GM15510 (cell line): Measurements from ENCODE around the gene ADAM33.

Source experiments
- POLR2A ChIP-seq: IDR thresholded peaks from 3 replicates; pipeline ENCODE4 v1.6.1; 2011; ENCODE audit warnings: borderline replicate concordance; ENCODE audit not compliant: insufficient read length; ENCODE audit errors: extremely low read depth

ADAM33 gene

DNA sequence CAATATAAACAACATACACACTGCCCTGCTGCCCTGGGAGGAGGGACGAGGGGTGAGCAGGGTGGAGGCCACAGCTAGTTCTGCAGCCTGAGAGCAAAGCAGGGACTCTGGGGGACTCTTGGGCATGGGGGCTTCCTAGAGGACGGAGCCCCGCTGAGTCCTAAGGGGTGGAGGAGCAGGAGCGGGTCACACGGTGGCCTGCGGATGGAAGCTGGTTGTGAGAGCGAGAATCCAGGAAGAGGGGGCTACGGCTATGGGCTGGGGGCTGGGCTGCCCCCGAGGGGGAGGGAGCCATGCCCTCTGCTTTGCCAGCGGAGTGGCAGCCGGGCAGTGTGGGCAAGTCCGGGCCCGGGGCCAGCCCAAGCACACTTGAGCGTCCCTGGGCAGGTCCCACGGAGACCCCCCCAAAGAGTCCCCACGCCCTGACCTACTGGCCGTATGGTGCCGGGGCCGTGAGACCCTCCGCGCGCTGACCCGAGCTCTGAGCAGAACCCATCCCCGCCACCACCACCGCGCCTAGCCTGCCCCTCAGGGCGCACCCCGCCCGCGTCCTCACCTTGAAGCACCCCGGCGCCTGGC lies 369 bp downstream of the ADAM33 start:
- no peak for TF ChIP-seq POLR2A

DNA sequence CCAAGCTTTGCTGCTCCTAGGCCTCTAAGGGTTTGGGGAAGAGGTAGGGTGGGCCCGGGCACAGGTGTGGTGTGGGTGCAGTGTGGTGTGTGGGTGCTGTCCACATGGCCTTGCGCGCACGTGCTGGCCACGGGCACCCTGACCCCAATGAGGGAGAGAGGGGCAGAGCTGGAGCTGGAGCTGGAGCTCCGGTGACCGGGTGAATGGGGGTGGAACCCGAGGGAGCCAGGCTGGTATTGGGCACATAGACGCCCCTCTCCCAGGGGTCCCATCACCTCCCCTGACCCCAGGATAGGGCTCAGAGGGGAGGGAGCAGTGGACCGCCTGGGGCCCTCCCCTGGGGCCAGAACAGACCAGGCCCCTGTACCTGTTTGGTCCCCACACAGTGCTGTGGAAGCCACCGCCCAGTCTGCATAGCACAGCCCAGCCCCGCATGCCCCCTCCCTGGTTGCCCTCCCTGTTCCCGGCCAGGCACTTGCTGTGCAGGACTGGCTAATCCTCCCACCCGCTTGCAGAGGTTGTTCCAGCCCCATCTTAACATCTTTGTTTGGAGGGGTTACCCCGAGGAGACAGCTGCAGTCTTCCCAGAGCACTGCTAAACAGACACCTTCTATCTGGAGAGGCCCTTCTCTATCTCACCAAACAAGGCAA lies 984 bp downstream of the ADAM33 start:
- TF ChIP-seq POLR2A, result no peak

DNA sequence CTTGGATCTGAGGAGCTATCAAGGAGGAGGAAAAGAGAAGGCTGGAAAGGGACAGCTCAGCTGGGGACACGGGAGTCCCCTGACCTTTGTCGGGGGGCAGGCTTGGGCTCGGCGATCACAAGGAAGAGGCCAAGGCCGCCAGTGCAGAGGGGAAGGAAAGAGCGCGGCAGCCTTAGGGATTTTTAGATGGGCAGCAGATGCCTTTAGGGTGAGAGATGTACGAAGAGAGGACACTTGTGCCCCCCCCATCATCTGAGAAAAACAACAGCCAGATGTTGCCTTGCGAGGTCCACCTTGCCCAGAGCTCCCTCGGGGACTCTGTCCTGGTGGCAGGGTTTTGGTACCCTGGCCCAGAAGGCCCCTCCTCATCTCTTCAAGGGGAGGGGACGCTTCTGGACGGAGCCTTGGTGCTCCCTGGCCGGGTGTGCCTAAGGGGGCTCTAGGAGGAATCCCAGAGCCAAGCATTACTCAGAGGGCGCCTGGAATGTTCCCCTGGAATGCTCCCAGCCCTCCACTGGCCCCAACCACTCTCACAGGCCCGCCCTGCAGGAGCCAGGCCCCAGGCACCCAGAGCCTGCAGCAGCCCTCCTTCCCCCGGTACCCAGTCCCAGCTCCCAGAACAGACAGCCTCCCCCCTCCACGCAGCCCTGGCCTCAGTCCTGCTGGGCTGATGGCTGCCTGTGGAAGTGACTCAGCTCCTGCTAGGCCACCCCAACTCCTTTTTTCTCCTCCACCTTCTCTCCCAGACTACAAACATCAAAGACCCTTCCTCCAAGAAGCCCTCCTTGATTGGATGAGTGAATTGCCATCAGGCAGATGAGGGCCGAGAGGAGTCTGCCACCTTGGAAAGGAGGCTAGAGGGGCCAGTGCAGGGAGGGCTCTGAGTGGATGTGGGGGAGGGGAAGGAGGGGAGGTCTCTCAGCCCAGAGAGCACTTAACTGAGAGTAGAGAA lies 1.8 kb downstream of the ADAM33 start:
- TF ChIP-seq POLR2A, result no peak

DNA sequence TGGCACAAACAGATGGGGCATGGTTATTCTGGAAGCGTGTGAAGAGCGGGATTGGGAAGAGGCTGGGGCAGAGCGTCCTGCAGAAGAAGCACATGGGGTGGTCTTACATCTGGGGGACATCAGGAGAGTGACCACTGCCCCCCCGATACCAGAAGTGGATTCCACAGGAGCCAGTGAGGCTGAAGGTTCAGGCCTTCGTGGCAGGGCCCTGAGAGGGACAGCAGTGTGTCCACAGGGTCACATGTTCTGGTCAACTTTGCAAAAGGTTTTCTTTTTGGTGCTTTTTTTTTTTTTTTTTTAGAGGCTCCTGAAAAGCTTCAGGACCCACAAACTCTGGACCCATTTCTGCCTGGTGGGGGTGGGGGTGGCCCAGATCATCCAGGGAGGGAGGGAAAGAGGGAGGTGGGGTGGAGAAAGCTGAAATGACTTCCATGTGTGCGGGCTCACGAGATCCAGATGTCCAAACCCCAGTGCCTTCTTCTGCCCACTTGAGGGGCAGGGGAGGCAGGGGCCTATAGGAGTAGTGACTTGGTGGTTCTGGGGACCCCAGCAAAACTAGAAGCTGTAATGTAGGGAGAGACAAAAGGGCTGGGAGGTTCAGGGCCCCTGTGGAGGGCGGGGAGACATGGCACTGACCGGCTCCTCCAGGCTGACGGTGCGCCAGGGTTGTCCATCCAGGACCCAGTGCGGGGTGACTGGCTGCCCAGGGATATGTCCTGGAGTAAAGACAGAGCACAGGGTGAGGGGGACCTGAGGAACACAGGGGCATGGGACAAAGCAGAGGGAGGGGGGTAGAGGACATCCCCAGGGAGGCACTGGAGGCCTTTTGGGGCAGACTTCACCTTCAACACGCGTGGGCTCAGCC lies 2.7 kb downstream of the ADAM33 start:
- TF ChIP-seq POLR2A, result no peak

GRCh38 chr20:3678198-3678597 lies 3.6 kb downstream of the ADAM33 start:
- no peak for TF ChIP-seq POLR2A

GRCh38 chr20:3677733-3678132 lies 4.1 kb downstream of the ADAM33 start:
- TF ChIP-seq POLR2A, result no peak

GRCh38 chr20:3674995-3675900 lies 6.6 kb downstream of the ADAM33 start:
- no peak for TF ChIP-seq POLR2A

GRCh38 chr20:3674447-3674846 lies 7.4 kb downstream of the ADAM33 start:
- TF ChIP-seq POLR2A, result no peak

GRCh38 chr20:3673221-3674070 lies 8.4 kb downstream of the ADAM33 start:
- no peak for TF ChIP-seq POLR2A

DNA sequence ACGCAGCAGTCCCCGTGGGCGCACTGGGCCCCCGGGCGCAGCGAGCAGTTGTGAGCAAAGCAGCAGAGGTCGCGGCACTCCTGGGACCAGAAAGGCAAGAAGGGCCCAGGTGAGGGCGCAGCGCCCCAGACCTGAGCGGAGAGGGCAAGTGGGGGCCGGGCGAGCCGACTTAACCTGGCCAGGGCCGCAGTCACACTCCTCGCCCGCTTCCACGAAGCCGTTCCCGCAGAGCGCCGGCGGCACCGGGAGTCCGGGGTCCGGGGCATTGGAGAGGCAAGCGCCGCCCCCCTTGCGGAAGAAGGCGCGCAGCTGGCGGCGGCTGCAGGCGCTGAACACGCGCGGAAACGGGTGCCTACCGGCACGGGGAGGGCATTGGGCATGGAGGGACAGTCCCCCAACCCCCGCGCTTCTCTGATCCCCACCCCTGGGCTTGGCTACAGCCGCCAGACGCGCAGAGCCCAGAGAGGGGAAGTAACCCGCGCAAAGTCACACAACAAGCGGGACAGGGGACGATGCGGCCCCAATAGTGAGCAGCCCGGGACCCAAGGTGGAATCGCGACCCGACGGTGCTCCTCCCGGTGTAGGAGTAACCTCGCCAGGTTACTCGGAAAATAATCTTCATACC lies 9.2 kb downstream of the ADAM33 start:
- no peak for TF ChIP-seq POLR2A

DNA sequence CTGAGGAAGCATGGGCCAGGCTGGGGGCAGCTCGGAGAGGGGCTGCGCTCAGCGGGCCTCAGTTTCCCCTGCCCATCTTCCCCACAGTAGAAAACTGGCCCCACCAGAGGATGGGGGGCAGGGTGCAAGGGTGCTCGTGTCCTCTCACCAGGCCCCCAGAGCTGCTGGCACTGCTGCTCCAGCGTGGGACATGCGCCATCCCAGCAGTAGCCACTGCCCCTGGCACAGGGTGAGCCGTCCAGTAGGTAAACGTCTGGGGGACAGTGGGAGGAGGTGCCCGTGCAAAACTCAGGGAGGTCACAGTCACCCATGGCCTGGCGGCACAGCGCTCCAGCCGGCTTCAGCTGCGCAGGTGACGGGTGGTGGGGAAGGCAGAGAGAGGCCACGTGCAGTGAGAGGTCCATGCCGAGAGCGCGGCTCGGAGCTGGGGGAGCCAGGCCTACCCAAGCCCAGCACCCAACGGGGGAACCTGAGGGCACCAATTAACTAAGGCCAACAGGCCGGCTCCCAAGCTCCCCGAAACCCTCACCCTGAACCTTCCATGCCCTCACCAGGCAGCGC lies 9.7 kb downstream of the ADAM33 start:
- no peak for TF ChIP-seq POLR2A

DNA sequence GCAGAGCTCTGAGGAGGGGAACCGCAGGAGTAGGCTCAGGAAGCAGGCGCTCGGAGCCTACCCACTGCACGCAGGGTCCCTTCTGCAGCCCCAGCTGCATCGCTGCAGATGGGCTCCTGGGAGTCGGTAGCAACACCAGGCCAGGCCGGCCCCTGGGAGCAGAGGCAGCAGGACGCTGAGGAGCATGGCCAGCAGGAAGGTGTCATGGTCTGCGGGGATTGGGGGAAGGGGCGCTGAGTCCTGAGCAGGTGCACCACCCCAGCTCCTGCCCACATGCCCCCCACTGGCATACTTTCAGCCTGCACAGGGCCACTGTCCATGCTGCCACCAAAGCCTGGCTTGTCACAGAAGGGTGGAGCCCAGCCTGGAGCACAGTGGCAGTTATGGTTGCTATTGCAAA lies 10.9 kb downstream of the ADAM33 start:
- TF ChIP-seq POLR2A, result no peak

DNA sequence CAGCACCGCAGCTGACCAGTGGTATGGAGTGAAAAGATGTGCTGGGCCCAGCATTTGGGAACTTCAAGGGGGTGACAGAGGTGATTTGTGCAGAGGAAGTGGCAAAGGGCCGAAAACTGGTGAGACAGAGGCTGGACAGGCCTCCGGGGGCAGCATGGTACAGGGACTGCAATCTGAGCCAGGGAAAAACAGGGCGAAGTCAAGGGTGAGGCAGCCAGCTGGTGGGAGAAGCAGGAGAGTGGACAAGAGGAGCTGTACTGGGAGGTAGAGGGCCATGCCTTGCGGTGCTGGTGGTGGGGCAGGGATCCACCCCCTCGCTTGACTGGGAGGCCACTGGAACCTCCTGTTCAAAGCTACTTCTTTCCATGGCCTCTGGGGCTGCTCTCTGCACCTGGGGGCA lies 11.3 kb downstream of the ADAM33 start:
- TF ChIP-seq POLR2A, result no peak
